ENCODE results near the gene MPZL2.

DNA sequence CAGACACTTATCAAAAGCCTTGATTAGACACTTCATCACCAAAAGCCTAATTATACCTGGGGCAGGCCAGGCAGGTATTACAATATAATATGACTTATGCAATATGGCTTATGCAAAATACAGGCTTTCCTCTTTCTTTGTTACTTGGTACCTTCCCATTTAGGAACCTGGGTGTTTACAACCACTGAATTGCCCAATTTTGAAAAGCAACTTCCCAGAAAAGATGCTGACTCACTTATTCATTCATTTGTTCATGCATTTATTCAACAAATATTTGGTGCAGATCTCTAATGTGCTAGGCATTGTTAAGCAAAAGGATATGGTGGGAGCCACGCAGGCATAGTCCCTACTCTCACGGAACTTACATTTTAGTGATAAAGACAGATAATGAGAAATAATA, 25.7 kb downstream of the MPZL2 start:
- TF ChIP-seq, protein P1, sequence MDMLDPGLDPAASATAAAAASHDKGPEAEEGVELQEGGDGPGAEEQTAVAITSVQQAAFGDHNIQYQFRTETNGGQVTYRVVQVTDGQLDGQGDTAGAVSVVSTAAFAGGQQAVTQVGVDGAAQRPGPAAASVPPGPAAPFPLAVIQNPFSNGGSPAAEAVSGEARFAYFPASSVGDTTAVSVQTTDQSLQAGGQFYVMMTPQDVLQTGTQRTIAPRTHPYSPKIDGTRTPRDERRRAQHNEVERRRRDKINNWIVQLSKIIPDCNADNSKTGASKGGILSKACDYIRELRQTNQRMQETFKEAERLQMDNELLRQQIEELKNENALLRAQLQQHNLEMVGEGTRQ (IDR thresholded peaks at IDR 0.05; ENCODE audit: low read length): no peak
- TF ChIP-seq, protein P2, sequence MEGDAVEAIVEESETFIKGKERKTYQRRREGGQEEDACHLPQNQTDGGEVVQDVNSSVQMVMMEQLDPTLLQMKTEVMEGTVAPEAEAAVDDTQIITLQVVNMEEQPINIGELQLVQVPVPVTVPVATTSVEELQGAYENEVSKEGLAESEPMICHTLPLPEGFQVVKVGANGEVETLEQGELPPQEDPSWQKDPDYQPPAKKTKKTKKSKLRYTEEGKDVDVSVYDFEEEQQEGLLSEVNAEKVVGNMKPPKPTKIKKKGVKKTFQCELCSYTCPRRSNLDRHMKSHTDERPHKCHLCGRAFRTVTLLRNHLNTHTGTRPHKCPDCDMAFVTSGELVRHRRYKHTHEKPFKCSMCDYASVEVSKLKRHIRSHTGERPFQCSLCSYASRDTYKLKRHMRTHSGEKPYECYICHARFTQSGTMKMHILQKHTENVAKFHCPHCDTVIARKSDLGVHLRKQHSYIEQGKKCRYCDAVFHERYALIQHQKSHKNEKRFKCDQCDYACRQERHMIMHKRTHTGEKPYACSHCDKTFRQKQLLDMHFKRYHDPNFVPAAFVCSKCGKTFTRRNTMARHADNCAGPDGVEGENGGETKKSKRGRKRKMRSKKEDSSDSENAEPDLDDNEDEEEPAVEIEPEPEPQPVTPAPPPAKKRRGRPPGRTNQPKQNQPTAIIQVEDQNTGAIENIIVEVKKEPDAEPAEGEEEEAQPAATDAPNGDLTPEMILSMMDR (IDR thresholded peaks at IDR 0.05; ENCODE audit: control extremely low read depth in 1 of 3, insufficient read depth in 1 of 3, low read depth in 1 of 3, low read length in 3 of 3): no peak
- TF ChIP-seq CREB1 (IDR thresholded peaks at IDR 0.05) (no peak), RXRA (IDR thresholded peaks at IDR 0.05; ENCODE audit: insufficient read depth, low read depth, low read length) (no peak), SIN3A (conservative IDR thresholded peaks at IDR 0.05 in 1 of 2, IDR thresholded peaks at IDR 0.05 in 1 of 2; ENCODE audit: low read depth in 1 of 2, low read length in 2 of 2) (no peak), EP300 (IDR thresholded peaks at IDR 0.05; ENCODE audit: borderline replicate concordance in 1 of 2, low read depth in 2 of 2, low read length in 2 of 2) (no peak), SP1 (IDR thresholded peaks at IDR 0.05; ENCODE audit: low read depth, low read length) (no peak), BACH1 (IDR thresholded peaks at IDR 0.05; ENCODE audit: low read length) (no peak), RFX5 (IDR thresholded peaks at IDR 0.05; ENCODE audit: borderline replicate concordance, low read depth, low read length) (no peak), PHF8 (conservative IDR thresholded peaks at IDR 0.05; ENCODE audit: low read depth, low read length) (no peak), TAF1 (IDR thresholded peaks at IDR 0.05; ENCODE audit: low read depth, low read length) (no peak)

Data from H1 (cell line).